Fibroblast of gingiva (primary cell): Measurements from ENCODE around the gene APOE.
"Not testable (repeated sequence)": the region's sequence is repeated elsewhere in the genome, so short reads cannot be mapped to it uniquely, and the experiment has no call there.

Experiments used
- DNase-seq: peaks from one replicate; pipeline ENCODE4 v3.0.0-alpha.2; 2011; ENCODE audit warnings: low read depth

The APOE gene

GRCh38 chr19:44905437-44906160, at the start of gene APOE:
APOE (plus strand) TSS chr19:44905796; CDS start chr19:44906625, 829 bp downstream.
- DNase-seq = no peak

- DNase-seq = no peak
Measured at GRCh38 chr19:44856421-44857083, 49.0 kb upstream of the APOE start.

GRCh38 chr19:44857837-44858236, 47.8 kb upstream of the APOE start:
- no peak for DNase-seq

GRCh38 chr19:44861576-44861975, 44.0 kb upstream of the APOE start:
- DNase-seq = not testable (repeated sequence)

GRCh38 chr19:44863990-44864389, 41.6 kb upstream of the APOE start:
- DNase-seq = no peak

GRCh38 chr19:44865196-44865767, 40.3 kb upstream of the APOE start:
- no peak for DNase-seq

- no peak for DNase-seq
Measured at GRCh38 chr19:44866664-44867063, 38.9 kb upstream of the APOE start.

- no peak for DNase-seq
Measured at GRCh38 chr19:44867578-44867977, 38.0 kb upstream of the APOE start.

- no peak for DNase-seq
Measured at GRCh38 chr19:44869733-44870470, 35.7 kb upstream of the APOE start.

- no peak for DNase-seq
Measured at GRCh38 chr19:44871809-44872208, 33.8 kb upstream of the APOE start.

GRCh38 chr19:44872661-44873060, 32.9 kb upstream of the APOE start:
- DNase-seq = no peak

GRCh38 chr19:44874317-44874716, 31.3 kb upstream of the APOE start:
- no peak for DNase-seq

- no peak for DNase-seq
Measured at GRCh38 chr19:44875666-44876451, 29.7 kb upstream of the APOE start.

GRCh38 chr19:44876930-44877535, 28.6 kb upstream of the APOE start:
- DNase-seq = no peak

GRCh38 chr19:44878120-44878865, 27.3 kb upstream of the APOE start:
- no peak for DNase-seq

- no peak for DNase-seq
Measured at GRCh38 chr19:44879309-44880065, 26.1 kb upstream of the APOE start.

GRCh38 chr19:44882063-44882462, 23.5 kb upstream of the APOE start:
- no peak for DNase-seq

- not testable (repeated sequence) for DNase-seq
Measured at GRCh38 chr19:44882619-44883397, 22.8 kb upstream of the APOE start.

- no peak for DNase-seq
Measured at GRCh38 chr19:44883922-44884321, 21.7 kb upstream of the APOE start.
